GM15510 (cell line): Measurements from ENCODE around the gene TAF3.

ENCODE experiments used
- POLR2A ChIP-seq: IDR thresholded peaks from 3 replicates; pipeline ENCODE4 v1.6.1; 2011; ENCODE audit warnings: borderline replicate concordance; ENCODE audit not compliant: insufficient read length; ENCODE audit errors: extremely low read depth

The TAF3 gene

GRCh38 chr10:7853226-7853842, 35.0 kb downstream of the TAF3 start:
- no peak for TF ChIP-seq POLR2A

- no peak for TF ChIP-seq POLR2A
Measured at GRCh38 chr10:7853890-7854289, 35.6 kb downstream of the TAF3 start.

GRCh38 chr10:7855205-7855604, 36.9 kb downstream of the TAF3 start:
- no peak for TF ChIP-seq POLR2A

- no peak for TF ChIP-seq POLR2A
Measured at GRCh38 chr10:7856678-7857077, 38.4 kb downstream of the TAF3 start.

- TF ChIP-seq POLR2A: no peak
Measured at GRCh38 chr10:7857262-7857661, 39.0 kb downstream of the TAF3 start.

- TF ChIP-seq POLR2A: no peak
Measured at GRCh38 chr10:7861509-7862120, 43.3 kb downstream of the TAF3 start.

- no peak for TF ChIP-seq POLR2A
Measured at GRCh38 chr10:7862121-7862514, 43.8 kb downstream of the TAF3 start.

- TF ChIP-seq POLR2A: no peak
Measured at GRCh38 chr10:7866176-7866575, 47.9 kb downstream of the TAF3 start.

- no peak for TF ChIP-seq POLR2A
Measured at GRCh38 chr10:7872041-7872442, 53.7 kb downstream of the TAF3 start.

- no peak for TF ChIP-seq POLR2A
Measured at GRCh38 chr10:7874864-7875263, 56.6 kb downstream of the TAF3 start.

- TF ChIP-seq POLR2A: no peak
Measured at GRCh38 chr10:7876541-7877127, 58.3 kb downstream of the TAF3 start.

GRCh38 chr10:7881119-7881518, 62.8 kb downstream of the TAF3 start:
- TF ChIP-seq POLR2A: no peak

GRCh38 chr10:7886056-7886455, 67.8 kb downstream of the TAF3 start:
- TF ChIP-seq POLR2A: no peak

GRCh38 chr10:7887174-7887816, 69.0 kb downstream of the TAF3 start:
- no peak for TF ChIP-seq POLR2A

GRCh38 chr10:7889947-7890542, 71.7 kb downstream of the TAF3 start:
- no peak for TF ChIP-seq POLR2A
